ENCODE measurements around the gene PCDH11Y.
"Not testable (repeated sequence)": the region's sequence is repeated elsewhere in the genome, so short reads cannot be mapped to it uniquely, and the experiment has no call there.

Gene PCDH11Y

DNA sequence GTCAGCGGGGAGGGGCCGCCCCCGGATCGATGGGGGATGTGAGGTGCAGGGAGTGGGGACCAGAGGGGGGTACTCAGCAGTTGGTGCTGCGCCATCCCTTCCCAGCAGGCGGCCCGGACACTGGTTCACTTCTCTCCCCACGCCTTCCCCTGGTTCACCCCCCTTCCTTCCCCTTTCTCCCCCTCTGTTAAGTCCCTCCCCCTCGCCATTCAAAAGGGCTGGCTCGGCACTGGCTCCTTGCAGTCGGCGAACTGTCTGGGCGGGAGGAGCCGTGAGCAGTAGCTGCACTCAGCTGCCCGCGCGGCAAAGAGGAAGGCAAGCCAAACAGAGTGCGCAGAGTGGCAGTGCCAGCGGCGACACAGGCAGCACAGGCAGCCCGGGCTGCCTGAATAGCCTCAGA lies at the start of gene PCDH11Y:
Gene PCDH11Y (plus strand): TSS at position 240 of the 400 bp plus-strand sequence. CDS start 56,804 bp downstream, outside the sequence.
- peak within 1 kb of the TSS; percentile 13 for H3K4me3 ChIP-seq (ENCODE audit: low read depth, low read length)

DNA sequence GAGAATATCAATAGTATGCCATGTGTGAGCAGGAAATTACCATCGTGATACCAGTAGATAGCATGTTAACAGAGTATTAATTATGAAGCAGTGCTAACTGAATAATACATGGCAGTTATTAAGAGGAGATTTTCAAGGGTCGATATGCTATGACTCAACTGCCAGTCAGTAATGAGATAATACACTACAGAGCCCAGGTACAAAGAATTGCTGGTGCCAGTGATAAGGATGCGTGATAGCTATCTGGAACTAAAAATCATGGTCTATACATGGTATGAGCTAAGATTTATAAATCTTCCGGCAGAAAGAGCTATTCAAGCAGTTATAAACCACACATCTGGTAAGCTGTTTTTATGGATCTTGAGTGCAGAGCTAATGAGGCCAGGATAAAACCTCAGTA lies 32.2 kb upstream of the PCDH11Y start:
- H3K4me3 ChIP-seq (ENCODE audit: low read depth, low read length): not testable (repeated sequence)

GRCh38 chrY:4991743-4992400 lies 8.2 kb upstream of the PCDH11Y start:
- H3K4me3 ChIP-seq (ENCODE audit: low read depth, low read length): not testable (repeated sequence)

DNA sequence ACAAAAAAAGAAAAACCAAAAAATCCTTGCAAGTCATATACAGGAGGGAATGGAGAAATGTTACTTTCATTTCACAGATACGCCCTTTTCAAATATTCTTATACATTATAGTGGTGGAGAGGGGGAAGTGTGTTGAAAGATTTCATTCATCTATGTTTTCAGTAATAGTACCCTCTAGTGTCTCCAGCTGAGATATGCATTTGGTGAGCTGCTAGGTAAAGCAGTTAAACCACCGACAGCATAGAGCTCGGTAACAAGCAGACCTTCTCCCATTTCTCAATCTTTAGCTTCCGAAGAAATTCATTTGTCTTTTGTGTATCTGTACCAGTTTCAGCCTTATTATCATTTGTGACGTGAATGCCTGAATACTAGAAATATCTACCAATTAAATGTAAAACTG lies 5.2 kb upstream of the PCDH11Y start:
- H3K4me3 ChIP-seq (ENCODE audit: low read depth, low read length): not testable (repeated sequence)

GRCh38 chrY:5002476-5003184 lies 2.5 kb downstream of the PCDH11Y start:
- peak overlapping the region; percentile 17 for H3K4me3 ChIP-seq (ENCODE audit: low read depth, low read length)

- H3K4me3 ChIP-seq (ENCODE audit: low read depth, low read length): not testable (repeated sequence)
Measured at GRCh38 chrY:5038972-5039523, 39.0 kb downstream of the PCDH11Y start.

DNA sequence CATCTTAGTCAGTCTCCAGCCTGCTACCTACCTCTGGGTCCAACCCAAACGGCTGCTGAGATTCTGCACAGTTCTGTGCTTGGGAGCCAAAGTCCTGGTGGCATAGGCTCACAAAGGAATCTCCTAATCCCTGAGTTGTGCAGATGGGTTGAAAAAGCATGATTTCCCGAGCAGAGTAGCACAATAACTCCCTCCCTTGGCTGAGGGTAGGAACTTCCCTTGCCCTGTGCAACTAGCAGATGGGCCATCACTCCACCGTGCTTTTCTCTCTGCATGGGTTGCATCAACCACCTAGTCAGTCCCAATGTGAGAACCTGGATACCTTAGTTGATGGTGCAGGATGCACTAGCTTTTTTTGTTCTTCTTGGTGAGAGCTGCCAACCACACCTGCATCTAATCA lies 82.9 kb downstream of the PCDH11Y start:
- not testable (repeated sequence) for H3K4me3 ChIP-seq (ENCODE audit: low read depth, low read length)

DNA sequence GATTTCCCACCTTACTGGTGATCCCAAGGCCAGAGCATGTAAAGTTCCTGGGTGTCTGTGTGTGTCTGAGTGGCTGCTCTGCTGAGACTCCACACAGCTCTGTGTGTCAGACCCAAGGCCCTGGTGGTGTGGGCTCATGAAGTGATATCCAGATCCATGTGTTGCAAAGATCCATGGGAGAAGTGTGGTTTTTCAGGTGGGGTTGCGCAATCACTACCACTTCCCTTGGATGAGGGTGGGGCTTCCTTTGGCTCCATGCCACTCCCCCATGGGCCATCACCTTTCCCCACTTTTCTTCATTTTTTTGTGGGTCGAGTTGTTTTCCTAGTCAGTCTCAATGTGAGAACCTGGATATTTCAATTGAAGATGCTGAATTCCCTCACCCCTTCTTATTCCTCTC lies 182.9 kb downstream of the PCDH11Y start:
- not testable (repeated sequence) for H3K4me3 ChIP-seq (ENCODE audit: low read depth, low read length)

DNA sequence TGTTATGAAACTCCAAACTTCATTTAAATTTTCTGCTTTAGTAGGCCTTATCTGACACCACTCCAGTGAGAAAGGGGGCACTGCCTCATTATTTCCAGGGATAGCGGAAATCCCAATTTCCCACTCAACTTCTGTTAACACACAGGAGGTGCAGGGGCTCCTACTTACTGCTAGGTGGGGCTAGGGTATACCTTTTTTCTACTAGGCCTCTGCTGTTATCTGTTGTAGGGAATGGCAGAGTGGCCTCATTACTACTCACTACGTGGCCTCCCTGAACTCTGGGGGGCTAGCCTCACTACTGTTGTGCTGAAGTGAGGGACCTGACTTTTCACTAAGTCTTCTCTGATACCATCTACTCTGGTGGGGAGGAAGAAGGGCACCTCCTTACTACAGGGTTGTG lies 215.0 kb downstream of the PCDH11Y start:
- H3K4me3 ChIP-seq (ENCODE audit: low read depth, low read length): not testable (repeated sequence)

DNA sequence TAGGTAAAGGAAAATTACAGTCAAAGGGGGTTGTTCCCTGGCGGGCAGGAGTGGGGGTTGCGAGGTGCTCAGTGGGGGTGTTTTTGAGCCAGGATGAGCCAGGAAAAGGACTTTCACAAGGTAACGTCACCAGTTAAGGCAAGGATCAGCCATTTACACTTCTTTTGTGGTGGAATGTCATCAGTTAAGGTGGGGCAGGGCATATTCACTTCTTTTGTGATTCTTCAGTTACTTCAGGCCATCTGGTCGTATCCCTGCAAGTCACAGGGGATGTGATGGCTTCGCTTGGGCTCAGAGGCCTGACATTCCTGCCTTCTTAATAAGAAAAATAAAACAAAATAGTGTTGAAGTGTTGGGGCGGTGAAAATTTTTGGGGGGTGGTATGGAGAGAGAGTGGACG lies 324.8 kb downstream of the PCDH11Y start:
- H3K4me3 ChIP-seq (ENCODE audit: low read depth, low read length): not testable (repeated sequence)

DNA sequence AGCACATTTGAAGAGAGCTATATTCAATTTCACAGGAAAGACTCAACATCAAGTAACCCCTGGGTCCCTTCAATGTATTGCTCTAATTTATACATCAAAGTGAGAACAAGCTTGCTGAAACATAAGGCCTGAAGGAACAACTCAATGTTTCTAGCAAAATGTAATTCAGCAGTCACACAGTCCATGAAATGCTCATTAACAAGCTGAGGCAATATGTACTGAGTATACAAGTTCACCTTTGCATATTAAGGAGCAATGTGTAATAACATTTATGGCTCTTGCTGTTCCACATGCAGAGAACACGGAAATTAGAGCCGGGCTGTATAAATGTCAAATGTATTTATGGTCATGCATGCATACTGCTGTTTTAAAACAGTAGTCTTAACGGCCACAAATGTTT lies 342.1 kb downstream of the PCDH11Y start:
- not testable (repeated sequence) for H3K4me3 ChIP-seq (ENCODE audit: low read depth, low read length)

- H3K4me3 ChIP-seq (ENCODE audit: low read depth, low read length): not testable (repeated sequence)
Measured at GRCh38 chrY:5543705-5544104, 543.6 kb downstream of the PCDH11Y start.

GRCh38 chrY:5638589-5638988 lies 638.5 kb downstream of the PCDH11Y start:
- H3K4me3 ChIP-seq (ENCODE audit: low read depth, low read length): not testable (repeated sequence)

DNA sequence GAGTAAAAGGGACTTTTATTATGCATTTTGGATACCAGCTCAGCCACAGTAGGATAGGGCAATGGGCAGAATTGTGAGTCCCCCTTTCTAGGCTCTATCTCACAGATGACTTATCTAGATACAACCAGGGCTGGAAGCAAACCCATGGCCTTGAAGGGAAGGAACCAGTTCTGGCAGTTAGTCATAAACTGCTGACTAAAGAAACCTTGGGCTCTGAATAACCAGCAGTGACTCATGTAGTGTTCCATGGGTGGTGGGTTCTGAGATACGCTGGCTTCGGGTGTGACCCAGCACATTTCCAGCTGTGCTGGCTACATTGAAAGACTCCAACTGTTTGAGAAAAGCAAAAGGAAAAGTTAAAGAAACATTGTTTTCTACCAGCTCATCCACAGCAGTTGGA lies 679.2 kb downstream of the PCDH11Y start:
- not testable (repeated sequence) for H3K4me3 ChIP-seq (ENCODE audit: low read depth, low read length)

GRCh38 chrY:5708727-5709126 lies 708.6 kb downstream of the PCDH11Y start:
- H3K4me3 ChIP-seq (ENCODE audit: low read depth, low read length): not testable (repeated sequence)

DNA sequence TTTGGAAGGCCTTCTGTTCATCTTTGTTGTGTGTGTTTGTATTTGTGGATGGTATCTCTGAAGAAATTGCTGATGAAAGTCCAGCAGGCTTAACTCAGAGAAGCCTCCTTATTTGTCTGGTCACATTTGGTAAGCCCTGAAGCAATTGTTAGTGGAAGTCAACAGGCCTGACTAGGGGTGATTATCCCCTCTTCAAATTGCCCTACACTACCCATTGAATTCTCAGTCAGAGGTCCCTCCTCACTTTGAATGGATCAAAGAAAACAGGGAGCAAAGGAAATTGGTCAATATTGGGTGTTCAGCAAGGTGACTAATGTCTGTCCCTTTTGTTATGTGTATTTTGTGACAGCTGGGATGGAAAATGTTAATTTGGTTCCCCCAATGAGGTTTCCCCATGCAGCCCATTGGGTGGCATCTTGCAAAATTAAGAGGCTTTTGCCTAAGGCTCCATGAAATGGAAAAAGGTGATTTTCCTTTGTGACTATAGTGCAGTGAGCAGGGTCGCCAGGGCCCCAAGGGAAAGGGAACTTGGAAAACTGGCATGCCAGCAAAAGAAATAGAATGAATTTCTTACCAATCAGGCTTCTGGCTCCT lies 709.8 kb downstream of the PCDH11Y start:
- not testable (repeated sequence) for H3K4me3 ChIP-seq (ENCODE audit: low read depth, low read length)

- not testable (repeated sequence) for H3K4me3 ChIP-seq (ENCODE audit: low read depth, low read length)
Measured at GRCh38 chrY:5761403-5761802, 761.3 kb downstream of the PCDH11Y start.

DNA sequence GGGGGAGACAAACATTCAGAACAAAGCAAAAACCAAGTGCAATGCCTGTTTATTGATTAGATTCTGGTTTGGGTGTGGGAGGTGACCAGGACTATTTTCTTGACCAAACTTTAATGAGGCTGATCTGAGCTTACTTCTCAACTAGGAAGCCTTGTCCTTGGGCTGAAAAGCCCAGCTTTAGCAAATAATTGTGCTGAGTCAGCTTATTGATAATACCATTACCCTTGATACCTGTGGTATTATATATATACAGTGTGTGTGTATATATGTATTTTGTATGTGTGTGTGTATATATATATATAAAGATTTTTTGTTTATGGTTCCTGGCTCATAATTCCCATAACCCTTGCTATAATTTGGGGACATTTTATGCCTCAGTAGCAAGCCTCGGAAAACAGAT lies 776.4 kb downstream of the PCDH11Y start:
- H3K4me3 ChIP-seq (ENCODE audit: low read depth, low read length): not testable (repeated sequence)
